Measurements from ENCODE around the gene COL5A3. TPM values are rescaled to one million over a fixed set of nuclear protein-coding genes. Genes with fewer than 3 reads are reported as not detected.
A peak's percentile ranks its signal among the peaks of the same experiment; 100 is the strongest.

The COL5A3 gene
- total and polyA plus RNA-seq, 5 experiments from 2014 or later: not detected

DNA sequence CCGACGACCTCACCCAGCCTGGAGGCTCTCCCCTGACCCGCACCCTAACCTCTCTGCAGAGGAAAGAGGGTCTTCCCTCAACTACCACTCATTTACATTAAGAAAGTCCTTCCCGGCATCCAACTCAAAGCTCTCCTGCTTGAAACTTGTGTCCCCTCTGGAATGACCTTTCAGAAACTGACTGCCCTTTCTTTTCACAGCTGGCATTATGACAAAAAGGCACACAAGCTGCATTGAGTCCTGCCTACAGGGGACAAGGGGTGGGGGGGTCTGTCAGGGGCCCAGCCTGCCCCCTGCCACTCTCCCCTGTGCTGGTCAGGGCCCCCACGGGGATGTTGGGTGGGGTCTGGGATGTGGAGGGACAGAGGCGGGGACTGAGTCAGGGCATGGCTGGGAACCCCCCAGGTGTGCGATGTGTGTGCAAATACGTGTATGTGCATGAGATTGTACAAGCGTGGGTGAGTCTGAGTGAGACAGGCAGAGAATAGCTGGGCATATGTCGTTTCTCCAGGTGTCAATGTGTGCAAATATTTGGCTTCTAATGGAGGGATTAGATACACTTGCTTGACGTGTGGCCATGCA, 2.0 kb downstream of the COL5A3 start:
- H3K9me3 Mint-ChIP-seq: peaks cover 0 to 7% (median 0%) of the 10 kb centered on the region in 9 donors
- POLR2A ChIA-PET: no interaction called here
- H3K36me3 Mint-ChIP-seq: peaks cover 0 to 15% (median 10%) of the 10 kb centered on the region in 3 donors
- ATAC-seq: no peak
- H3K4me3 Mint-ChIP-seq: peak overlapping the region in 7 of 10 donors; percentile 2 to 76 (median 28)
- H3K4me1 Mint-ChIP-seq: peaks cover 11 to 20% (median 16%) of the 10 kb centered on the region in 4 donors
- peak overlapping the region in 1 of 10 donors; percentile 51 for H3K27ac Mint-ChIP-seq
- DNase-seq: no peak
- H3K27me3 Mint-ChIP-seq: peaks cover 39 to 90% (median 57%) of the 10 kb centered on the region in 5 donors

DNA sequence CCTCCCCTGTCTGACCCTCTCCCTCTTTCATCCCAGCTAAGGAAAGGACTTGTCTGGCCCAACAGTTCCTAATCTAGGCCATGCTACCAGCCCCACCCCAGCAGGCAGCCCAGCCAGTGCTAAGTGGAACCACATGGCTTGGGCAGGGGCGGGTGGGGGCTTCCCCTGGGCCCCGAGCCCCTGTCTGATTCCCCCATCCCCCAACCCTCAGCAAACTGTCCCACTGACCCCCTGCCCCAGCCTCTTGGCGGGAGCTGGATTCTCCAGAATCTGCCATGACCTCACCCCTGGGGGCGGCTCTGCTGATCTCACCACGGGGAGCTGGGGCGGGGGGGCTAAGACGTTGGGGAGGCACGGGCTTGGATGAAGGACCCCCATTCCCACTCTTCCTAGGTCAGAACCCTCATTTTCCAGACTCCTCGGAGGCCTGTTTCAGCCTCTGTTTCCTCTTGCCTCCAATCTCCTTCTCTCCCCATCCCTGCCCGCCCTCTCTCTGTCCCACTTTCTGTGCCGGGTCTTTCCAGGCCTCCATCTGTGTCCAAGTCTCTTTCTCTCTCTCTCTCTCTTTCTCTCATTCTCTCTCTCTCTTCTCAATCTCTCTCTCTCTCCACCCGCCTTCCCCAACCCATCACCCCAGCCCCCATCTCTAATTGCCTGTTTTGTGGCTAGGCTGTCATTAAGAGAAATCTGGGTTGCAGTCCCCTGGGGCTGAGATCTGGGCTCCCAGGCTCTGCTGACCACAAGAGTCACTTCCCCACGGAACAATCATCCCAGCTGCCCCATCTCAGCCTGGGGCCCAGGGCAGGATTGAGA, 2.7 kb downstream of the COL5A3 start:
- ATAC-seq (no peak), DNase-seq (no peak)
- peaks cover 11 to 21% (median 16%) of the 10 kb centered on the region in 4 donors for H3K4me1 Mint-ChIP-seq
- no peak overlapping the region for H3K27ac Mint-ChIP-seq
- peaks cover 40 to 90% (median 59%) of the 10 kb centered on the region in 5 donors for H3K27me3 Mint-ChIP-seq
- peaks cover 0 to 15% (median 10%) of the 10 kb centered on the region in 3 donors for H3K36me3 Mint-ChIP-seq
- peaks cover 0 to 7% (median 0%) of the 10 kb centered on the region in 9 donors for H3K9me3 Mint-ChIP-seq
- no peak overlapping the region for H3K4me3 Mint-ChIP-seq
- POLR2A ChIA-PET: interaction anchor here (0.5 kb wide), 1 partner anchor 15 kb away, joined by 3 read pairs; no protein-coding TSS in a partner anchor

DNA sequence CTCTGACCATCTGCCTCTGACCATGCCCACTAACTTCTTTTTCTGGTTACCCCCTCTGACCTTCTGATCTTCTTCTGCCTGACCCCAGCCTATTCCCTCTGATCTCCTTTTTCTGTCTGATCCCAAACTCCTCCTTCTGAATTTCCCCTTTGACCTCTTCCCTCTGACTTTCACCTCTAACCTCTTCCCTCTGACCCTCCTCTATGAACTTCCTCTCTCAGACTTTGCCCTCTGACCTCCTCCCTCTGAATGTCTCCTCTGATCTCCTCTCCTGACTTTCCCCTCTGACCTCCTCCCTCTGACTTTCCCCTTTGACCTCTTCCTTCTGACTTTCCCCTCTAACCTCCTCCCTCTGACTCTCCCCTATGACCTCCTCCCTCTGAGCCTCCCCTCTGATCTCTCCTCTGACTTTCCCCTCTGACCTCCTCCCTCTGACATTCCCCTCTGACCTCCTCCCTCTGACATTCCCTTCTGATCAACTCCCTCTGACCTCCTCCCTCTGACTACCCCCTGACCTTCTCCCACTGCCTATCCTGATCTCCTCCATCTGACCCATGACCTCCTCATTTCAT, 3.5 kb downstream of the COL5A3 start:
- POLR2A ChIA-PET: no interaction called here
- DNase-seq (no peak), ATAC-seq (no peak)
- Mint-ChIP-seq H3K4me1 (peaks cover 11 to 21% (median 16%) of the 10 kb centered on the region in 4 donors), H3K36me3 (peaks cover 0 to 15% (median 10%) of the 10 kb centered on the region in 3 donors), H3K4me3 (peak overlapping the region in 1 of 10 donors; percentile 18), H3K9me3 (peaks cover 0 to 7% (median 0%) of the 10 kb centered on the region in 9 donors), H3K27me3 (peaks cover 41 to 90% (median 59%) of the 10 kb centered on the region in 5 donors), H3K27ac (peak overlapping the region in 1 of 10 donors; percentile 28)

DNA sequence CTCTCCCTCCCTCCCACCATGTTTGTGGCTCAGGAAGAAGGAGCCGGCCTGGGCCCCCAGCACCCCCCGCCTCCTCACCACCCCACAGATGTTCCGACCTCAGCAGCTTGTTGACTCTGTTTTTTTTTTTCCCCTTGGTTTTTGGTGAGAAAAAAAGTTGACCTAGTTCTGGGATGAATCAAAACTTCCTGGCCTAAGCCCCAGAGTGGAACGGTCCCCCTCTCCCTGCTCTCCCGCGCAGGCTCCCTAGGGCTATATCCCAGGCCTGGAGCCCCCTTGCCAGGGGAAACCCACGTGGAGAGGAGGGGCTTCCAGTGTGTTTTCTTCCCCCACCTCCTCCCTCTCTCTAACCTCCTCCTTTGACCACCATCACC, 4.0 kb downstream of the COL5A3 start:
- H3K9me3 Mint-ChIP-seq: peaks cover 0 to 7% (median 0%) of the 10 kb centered on the region in 9 donors
- peaks cover 11 to 23% (median 16%) of the 10 kb centered on the region in 4 donors for H3K4me1 Mint-ChIP-seq
- H3K27ac Mint-ChIP-seq: no peak overlapping the region
- no peak for DNase-seq
- peaks cover 39 to 90% (median 58%) of the 10 kb centered on the region in 5 donors for H3K27me3 Mint-ChIP-seq
- POLR2A ChIA-PET: no interaction called here
- H3K36me3 Mint-ChIP-seq: peaks cover 0 to 15% (median 10%) of the 10 kb centered on the region in 3 donors
- peak overlapping the region in 1 of 10 donors; percentile 18 for H3K4me3 Mint-ChIP-seq
- no peak for ATAC-seq

DNA sequence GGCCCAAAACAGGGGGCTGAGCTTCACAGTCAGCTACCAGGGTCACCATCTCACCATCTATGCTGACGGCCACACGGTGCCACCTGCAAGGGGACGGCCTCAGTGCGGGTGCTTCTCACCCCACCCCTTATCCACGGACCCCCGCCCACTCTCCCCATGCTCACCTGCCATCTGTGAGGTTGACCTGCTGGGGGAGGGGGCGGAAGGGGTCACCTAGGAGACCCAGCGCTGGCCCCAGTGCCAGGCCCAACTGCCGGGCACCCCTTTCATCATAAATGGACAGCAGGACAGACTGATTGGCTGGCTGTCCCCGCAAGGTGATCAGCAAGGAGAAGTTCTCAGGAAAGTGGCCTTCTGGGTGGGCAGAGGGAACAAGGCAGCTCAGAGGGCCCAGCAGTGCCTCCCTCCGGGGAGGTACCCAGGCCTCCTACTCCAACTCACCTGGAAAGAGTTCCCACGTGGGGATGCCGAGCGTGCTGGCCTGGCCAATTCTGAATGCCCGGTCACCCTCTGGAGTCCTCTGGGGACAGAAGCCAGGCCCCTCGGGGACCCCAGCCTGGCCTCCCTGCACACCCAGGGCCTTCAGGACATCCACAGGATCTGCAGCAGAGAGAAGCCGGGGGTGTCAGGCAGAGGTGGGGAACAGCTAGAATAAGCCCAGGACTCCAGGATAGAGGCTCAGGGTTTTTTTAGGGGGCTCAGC, 4.5 kb downstream of the COL5A3 start:
- H3K4me3 Mint-ChIP-seq: no peak overlapping the region
- DNase-seq (no peak), ATAC-seq (no peak)
- H3K36me3 Mint-ChIP-seq: peaks cover 0 to 15% (median 8%) of the 10 kb centered on the region in 3 donors
- H3K9me3 Mint-ChIP-seq: peaks cover 0 to 7% (median 0%) of the 10 kb centered on the region in 9 donors
- no peak overlapping the region for H3K27ac Mint-ChIP-seq
- peaks cover 11 to 20% (median 16%) of the 10 kb centered on the region in 4 donors for H3K4me1 Mint-ChIP-seq
- H3K27me3 Mint-ChIP-seq: peaks cover 35 to 85% (median 54%) of the 10 kb centered on the region in 5 donors
- POLR2A ChIA-PET: no interaction called here

DNA sequence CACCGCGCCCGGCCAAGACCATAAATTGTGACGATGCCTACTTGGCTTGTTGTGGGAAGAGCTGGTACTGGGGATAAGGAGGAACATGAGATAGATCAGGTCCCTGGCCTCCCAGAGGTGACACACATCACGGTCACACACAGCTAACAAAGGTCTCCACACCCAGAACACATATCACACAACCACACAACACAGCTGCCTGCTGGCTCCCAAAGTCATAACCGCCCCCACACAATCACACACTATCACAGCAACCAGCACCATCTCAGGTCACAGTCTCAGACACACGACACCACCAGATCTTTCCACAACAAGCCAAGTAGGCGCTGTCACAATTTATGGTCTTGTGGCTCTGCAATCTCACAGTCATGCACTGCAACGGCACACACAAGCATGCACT, 5.7 kb downstream of the COL5A3 start:
- DNase-seq (no peak), ATAC-seq (no peak)
- peaks cover 0 to 3% (median 0%) of the 10 kb centered on the region in 9 donors for H3K9me3 Mint-ChIP-seq
- H3K4me3 Mint-ChIP-seq: no peak overlapping the region
- H3K4me1 Mint-ChIP-seq: peaks cover 10 to 21% (median 14%) of the 10 kb centered on the region in 4 donors
- POLR2A ChIA-PET: no interaction called here
- no peak overlapping the region for H3K27ac Mint-ChIP-seq
- H3K36me3 Mint-ChIP-seq: peaks cover 0 to 12% (median 5%) of the 10 kb centered on the region in 3 donors
- peaks cover 36 to 86% (median 59%) of the 10 kb centered on the region in 5 donors for H3K27me3 Mint-ChIP-seq

DNA sequence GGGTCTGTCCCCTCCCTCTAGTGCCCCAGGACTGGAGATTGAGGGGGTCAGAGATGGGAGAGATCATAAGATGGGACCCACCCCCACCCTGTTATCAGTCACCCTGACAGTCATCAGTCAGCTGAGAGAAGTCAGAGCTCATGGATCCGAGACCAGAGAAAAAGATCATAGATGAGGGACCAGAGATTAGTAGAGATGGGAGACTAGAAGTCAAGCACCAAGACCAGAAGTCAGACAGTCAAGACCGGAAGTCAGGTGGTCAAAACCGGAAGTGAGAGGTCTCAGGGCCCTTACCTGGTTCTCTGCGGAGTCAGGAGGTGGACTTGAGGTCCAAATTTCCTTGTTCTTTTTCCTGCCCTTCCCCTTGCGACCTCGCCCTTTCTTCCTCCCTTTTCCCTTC, 7.0 kb downstream of the COL5A3 start:
- no peak for DNase-seq
- peaks cover 0 to 16% (median 8%) of the 10 kb centered on the region in 4 donors for H3K4me1 Mint-ChIP-seq
- H3K4me3 Mint-ChIP-seq: no peak overlapping the region
- H3K27me3 Mint-ChIP-seq: peaks cover 32 to 84% (median 54%) of the 10 kb centered on the region in 5 donors
- peaks cover 0 to 5% (median 3%) of the 10 kb centered on the region in 3 donors for H3K36me3 Mint-ChIP-seq
- POLR2A ChIA-PET: no interaction called here
- ATAC-seq: no peak
- H3K9me3 Mint-ChIP-seq: no peaks in the 10 kb centered on the region
- H3K27ac Mint-ChIP-seq: peak overlapping the region in 1 of 10 donors; percentile 37

DNA sequence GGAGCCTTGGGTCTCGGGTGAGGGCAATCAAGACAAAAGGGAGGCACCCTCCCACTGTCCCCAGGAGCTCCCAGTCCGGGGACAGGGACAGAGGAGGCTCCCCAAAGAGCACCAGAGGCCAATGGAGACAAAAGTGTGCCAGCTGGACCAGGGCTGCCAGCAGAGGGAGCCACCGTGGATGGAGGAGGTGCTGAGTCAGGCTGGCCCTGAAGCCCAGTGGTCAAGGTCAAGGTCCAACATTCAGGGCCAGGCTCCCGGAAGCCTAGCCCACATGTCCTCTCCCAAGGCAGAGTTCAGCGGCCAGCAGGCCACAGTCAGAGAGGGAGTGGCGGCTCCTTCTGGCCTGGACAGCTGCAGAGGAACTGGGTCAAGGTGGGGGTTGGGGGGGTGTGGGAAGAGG, 8.4 kb downstream of the COL5A3 start:
- Mint-ChIP-seq H3K36me3 (peaks cover 0 to 1% (median 0%) of the 10 kb centered on the region in 3 donors), H3K4me1 (peaks cover 0 to 11% (median 6%) of the 10 kb centered on the region in 4 donors), H3K4me3 (no peak overlapping the region), H3K9me3 (no peaks in the 10 kb centered on the region), H3K27me3 (peaks cover 26 to 82% (median 48%) of the 10 kb centered on the region in 5 donors), H3K27ac (no peak overlapping the region)
- DNase-seq: no peak
- POLR2A ChIA-PET: no interaction called here
- no peak for ATAC-seq

DNA sequence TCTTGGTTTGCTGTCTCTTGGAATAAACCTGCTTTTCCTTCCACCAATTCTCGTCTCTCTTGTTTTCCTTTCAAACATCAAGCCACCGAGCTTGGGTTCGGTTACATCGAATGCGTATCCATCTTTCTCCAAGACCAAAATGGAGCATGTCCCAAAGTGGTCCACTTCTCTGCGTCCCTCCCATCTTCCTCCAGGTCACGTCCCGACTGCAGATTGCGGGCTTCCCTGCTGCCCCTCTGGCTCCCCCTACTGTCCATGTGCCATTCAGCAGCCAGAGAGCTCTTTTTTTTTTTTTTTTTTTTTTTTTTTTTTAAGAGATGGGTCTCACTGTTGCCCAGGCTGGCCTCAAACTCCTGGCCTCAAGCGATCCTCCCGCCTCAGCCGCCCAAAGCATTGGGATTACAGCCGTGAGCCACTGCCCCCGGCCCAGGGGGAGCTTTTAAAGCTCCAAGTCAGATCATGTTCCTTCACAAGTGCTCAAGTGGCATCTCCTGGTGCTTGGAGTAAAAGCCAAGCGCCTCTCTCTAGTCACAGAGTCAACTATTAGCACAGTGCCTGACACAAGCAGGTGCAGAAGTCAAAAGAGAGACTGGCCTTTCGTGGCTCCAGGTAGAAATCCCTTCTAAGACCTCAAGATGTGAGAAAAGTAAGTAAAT, 10.0 kb downstream of the COL5A3 start:
- Mint-ChIP-seq H3K4me3 (peak overlapping the region in 2 of 10 donors; percentile 2 to 31), H3K27ac (peak overlapping the region in 2 of 10 donors; percentile 63 to 70), H3K27me3 (peaks cover 28 to 73% (median 42%) of the 10 kb centered on the region in 5 donors), H3K36me3 (no peaks in the 10 kb centered on the region), H3K4me1 (peaks cover 0 to 7% (median 5%) of the 10 kb centered on the region in 4 donors), H3K9me3 (no peaks in the 10 kb centered on the region)
- DNase-seq (peak; percentile 41 to 76 (median 58)), ATAC-seq (no peak)
- POLR2A ChIA-PET: interaction anchor here (0.6 kb wide), 1 partner anchor 860 kb away, joined by 4 read pairs; the partner anchor contains the start of gene ZNF317

DNA sequence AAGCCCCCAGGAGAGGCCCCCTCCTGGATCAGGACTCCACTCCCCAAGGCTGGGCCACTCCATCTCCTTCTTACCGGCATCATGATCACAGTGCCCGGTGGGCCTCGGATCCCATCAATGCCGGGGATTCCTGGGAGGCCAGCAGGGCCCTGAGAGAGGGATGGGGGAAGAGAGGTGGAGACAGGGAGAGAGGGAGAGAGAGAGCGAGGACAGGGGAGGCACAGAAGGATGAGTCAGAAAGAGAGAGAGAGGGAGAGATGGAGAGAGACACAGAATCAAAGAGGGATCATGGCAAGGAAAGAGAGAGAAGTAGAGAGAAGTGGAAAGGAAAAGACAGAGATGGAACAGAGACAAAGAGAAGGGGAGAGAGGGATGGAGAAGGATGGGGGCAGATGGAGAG, 13.8 kb downstream of the COL5A3 start:
- POLR2A ChIA-PET: no interaction called here
- Mint-ChIP-seq H3K4me3 (no peak overlapping the region), H3K27me3 (peaks cover 14 to 49% (median 28%) of the 10 kb centered on the region in 5 donors), H3K27ac (peak overlapping the region in 1 of 10 donors; percentile 2), H3K9me3 (no peaks in the 10 kb centered on the region), H3K4me1 (peaks cover 0 to 4% (median 4%) of the 10 kb centered on the region in 4 donors), H3K36me3 (no peaks in the 10 kb centered on the region)
- ATAC-seq (no peak), DNase-seq (no peak)

DNA sequence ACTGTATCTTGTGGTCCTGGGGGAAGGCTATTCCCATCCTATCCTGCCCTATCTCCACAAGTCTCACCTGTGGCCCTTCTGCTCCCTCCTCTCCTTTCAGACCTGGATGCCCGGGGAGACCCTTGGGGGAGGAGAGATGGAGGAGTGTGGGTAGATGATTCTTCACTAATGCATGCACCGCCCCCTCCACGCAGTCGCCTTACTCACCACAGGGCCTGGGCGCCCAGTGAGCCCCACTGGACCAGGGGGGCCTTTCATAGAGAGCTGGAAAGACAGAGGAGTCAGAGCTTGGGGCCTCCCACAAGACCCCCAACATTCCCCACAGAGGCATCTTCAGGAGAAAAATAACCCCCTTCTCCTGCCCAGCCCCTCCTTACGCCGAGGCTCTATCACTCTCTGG, 14.3 kb downstream of the COL5A3 start:
- Mint-ChIP-seq H3K36me3 (no peaks in the 10 kb centered on the region), H3K4me1 (peaks cover 0 to 8% (median 4%) of the 10 kb centered on the region in 4 donors), H3K27me3 (peaks cover 16 to 53% (median 30%) of the 10 kb centered on the region in 5 donors), H3K4me3 (peak overlapping the region in 1 of 10 donors; percentile 59), H3K27ac (no peak overlapping the region), H3K9me3 (no peaks in the 10 kb centered on the region)
- POLR2A ChIA-PET: no interaction called here
- ATAC-seq: no peak
- DNase-seq: no peak

DNA sequence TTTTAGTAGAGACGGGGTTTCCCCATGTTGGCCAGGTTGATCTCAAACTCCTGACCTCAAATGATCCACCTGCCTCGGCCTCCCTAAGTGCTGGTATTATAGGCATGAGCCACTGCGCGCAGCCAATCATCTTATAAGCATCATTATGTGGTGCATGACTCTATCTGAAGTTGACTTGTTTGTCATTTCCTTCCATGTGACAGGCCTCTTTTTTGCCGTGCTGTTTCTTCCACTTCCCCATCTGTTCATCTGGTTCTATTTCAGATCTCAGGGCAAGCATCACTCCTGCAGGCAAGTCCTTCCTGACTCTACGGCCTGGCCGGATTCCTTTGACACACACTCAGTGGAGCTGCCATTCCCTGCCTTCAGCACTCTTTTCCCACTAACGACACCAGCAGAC, 15.2 kb downstream of the COL5A3 start:
- no peaks in the 10 kb centered on the region for H3K9me3 Mint-ChIP-seq
- ATAC-seq: no peak
- H3K27me3 Mint-ChIP-seq: peaks cover 15 to 50% (median 24%) of the 10 kb centered on the region in 5 donors
- POLR2A ChIA-PET: no interaction called here
- H3K4me1 Mint-ChIP-seq: peaks cover 0 to 6% (median 2%) of the 10 kb centered on the region in 4 donors
- no peak overlapping the region for H3K27ac Mint-ChIP-seq
- no peak for DNase-seq
- no peaks in the 10 kb centered on the region for H3K36me3 Mint-ChIP-seq
- H3K4me3 Mint-ChIP-seq: no peak overlapping the region
